ENCODE results near the gene FBRS.
A peak's percentile ranks its signal among the peaks of the same experiment; 100 is the strongest.

The FBRS gene

DNA sequence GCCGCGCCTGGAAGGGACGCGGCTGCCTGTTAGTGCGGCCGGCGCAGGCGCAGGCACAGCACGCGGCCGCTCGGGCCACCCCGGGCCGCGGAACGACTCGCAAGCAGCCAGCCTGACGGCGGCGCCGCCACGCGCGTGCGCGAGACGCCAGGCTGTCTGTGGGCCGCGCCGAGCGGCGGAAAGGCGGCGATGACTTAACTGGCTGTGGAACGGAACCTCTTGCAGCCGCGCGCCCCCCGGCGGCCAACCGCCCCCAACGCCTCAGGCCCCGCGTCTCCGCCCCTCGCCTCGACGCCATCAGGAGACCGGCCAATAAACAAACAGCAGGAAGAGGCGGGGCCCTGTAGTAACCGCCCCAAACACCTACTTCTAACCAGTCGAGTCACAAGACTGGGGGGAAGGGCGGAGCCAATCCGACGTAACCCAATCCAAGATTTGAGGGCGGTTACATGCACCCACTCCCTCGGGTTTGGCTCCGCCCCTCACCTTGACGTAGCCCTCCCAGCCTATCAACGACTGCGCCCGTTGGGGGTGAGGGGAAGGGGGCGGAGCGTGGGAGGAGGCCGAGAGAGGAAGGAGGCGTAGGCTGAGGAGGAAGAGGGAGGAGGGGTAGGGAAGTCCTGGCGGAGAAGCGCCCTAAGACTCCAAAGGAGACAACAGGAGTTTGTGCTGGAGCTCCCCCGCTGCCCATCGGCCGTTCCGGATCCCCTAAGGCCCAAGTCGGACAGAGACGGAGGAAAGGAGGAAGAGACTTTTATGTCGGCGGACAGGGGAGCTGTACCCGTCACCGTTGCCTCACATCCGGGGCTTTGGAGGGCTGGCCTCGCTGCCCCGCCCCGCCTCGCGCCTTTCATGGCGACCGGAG lies at the start of gene FBRS:
FBRS (plus strand) TSS at position 566 of the 865 bp plus-strand sequence. CDS start 1,088 bp downstream, outside the sequence.
- Mint-ChIP-seq H3K4me1 (ENCODE audit: low read depth) (peaks cover 31% of the 10 kb centered on the region), H3K9me3 (no peaks in the 10 kb centered on the region), H3K36me3 (ENCODE audit: low read depth) (peaks cover 55% of the 10 kb centered on the region), H3K27me3 (ENCODE audit: low read depth) (no peaks in the 10 kb centered on the region), H3K27ac (peak within 1 kb of the TSS; percentile 100), H3K4me3 (peak within 1 kb of the TSS; percentile 98)
- peak; percentile 100 for DNase-seq (ENCODE audit: low spot score)

DNA sequence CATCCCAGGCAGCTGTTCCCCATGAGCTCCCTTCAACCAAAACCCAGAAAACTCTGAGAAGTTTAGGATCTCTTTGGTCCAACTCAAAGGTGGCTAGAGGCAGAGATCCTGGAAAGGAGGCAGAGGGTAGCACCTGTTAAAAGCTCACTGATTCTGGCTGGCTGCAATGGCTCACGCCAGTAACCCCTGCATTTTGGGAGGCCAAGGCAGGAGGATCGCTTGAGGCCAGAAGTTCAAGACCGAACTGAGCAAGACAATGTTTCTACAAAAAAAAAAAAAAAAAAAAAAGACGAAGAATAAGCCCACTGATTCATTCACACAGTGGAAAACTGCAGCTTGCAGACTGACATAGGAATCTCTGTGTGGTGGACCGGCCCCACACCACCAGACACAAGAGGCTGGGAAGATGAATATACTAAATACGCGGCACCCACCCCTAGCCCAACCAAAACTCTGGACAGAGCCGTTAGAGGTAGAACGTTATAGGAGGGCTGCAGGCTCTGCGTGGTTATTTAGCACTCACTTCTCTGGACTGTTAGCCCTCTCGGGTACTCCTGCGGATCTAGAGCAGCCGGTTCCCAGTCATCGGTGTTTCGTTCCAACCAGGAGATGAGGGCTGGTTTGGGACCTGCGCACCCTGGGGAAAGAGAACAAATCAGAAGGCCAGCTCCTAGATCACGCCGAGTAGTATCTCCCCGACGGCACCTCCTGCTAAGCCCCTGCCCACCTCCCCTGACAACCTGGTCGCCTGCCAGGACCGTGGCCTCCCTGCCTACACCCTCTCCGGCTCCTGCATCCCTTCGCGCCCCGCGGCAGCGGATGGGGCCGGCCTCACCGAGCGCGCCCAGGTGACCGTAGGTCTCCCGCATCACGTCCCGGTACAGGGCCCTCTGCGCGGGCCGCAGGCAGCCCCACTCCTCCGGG lies 49.0 kb upstream of the FBRS start:
- Mint-ChIP-seq H3K27me3 (ENCODE audit: low read depth) (no peaks in the 10 kb centered on the region), H3K36me3 (ENCODE audit: low read depth) (peaks cover 24% of the 10 kb centered on the region), H3K27ac (peak overlapping the region; percentile 96), H3K4me3 (peak overlapping the region; percentile 87), H3K4me1 (ENCODE audit: low read depth) (peaks cover 12% of the 10 kb centered on the region), H3K9me3 (no peaks in the 10 kb centered on the region)
- DNase-seq (ENCODE audit: low spot score) = peak; percentile 36

DNA sequence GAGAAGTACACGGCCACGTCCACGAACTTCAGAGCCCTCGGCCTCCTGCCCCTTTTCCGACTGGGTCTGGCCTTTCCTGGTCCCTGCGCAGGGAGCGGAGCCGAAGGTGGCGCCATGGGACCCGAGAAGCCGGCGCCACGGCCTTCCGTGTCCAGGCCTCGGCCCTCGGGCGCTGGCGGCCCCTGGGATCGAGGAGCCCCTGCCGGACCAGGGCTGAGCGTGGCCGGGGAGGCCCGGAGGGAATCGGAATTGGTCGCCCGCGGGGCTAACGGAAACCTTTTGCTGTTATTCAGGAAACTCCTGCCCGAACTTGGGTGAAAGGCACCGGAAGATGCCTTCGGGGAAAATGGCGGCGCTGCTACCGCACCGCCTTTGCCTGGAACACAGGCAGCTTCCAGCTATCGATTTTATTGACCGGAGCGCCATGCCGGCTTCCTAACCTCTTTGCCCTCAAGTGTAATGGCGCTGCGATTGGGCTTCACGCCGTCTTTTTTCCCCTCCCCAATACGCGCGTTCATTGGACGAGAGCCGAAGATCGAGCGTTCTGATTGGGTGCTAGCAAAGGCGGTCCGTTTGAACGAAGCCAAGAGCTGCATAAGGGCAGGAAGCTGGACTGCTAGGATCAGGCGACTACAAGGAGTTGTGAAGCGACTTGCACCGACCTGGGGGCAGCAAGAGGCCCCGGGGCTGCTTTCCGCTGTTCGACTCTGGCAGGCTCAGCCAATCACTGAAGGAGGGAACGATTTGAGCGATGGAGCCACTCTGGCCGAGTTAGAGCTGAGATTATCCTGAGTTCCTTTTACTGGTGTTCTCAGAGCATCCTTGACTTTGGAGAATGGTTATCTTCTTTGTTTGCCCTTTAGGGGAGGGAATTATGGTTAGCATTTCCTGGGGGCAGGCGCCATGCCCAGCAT lies 48.0 kb upstream of the FBRS start, which contains the start of gene ZNF689:
ZNF689 (minus strand) TSS at position 464 of the 914 bp plus-strand sequence; CDS start at position 116, 348 bp downstream.
- no peaks in the 10 kb centered on the region for H3K27me3 Mint-ChIP-seq (ENCODE audit: low read depth)
- H3K9me3 Mint-ChIP-seq = no peaks in the 10 kb centered on the region
- peak within 1 kb of the TSS; percentile 96 for H3K27ac Mint-ChIP-seq
- H3K4me1 Mint-ChIP-seq (ENCODE audit: low read depth) = peaks cover 13% of the 10 kb centered on the region
- peak; percentile 93 for DNase-seq (ENCODE audit: low spot score)
- peak within 1 kb of the TSS; percentile 87 for H3K4me3 Mint-ChIP-seq
- H3K36me3 Mint-ChIP-seq (ENCODE audit: low read depth) = peaks cover 18% of the 10 kb centered on the region

DNA sequence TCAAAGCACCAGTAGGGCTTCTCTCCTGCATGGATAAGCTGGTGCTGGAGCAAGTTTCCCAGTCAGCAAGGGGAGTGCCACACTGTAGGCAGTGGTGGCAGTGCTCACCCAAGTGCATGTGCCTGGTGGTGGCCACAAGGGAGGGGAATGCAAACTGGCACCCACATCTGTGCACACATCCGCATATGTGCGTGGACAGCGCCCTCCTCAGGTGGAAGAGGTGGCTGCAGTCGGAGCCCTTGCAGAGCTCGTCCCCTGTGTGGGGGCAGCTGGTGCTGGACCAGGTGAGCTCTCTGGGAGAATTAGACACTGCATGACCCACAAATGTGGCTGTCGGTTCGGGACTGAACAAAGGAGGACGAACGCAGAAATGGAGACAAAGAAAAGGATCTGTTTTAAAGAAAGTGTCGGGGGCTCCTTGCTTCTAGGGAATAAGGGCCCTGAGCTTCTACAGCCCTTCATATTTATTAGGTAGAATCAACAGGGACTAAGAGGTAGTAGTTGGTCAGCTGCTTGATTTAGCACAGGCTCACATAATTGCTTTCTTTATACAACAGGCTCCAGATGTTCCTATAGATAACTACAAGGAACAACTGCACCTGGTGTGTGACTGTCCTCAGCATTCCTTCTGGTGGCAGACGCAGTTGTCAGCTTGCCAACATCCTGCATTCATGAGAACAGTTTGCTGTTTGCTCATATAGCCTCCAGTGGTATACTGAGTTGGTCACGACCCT lies 42.7 kb upstream of the FBRS start:
- no peak overlapping the region for H3K27ac Mint-ChIP-seq
- H3K9me3 Mint-ChIP-seq = no peaks in the 10 kb centered on the region
- peaks cover 10% of the 10 kb centered on the region for H3K27me3 Mint-ChIP-seq (ENCODE audit: low read depth)
- no peak overlapping the region for H3K4me3 Mint-ChIP-seq
- H3K4me1 Mint-ChIP-seq (ENCODE audit: low read depth) = peaks cover 5% of the 10 kb centered on the region
- H3K36me3 Mint-ChIP-seq (ENCODE audit: low read depth) = no peaks in the 10 kb centered on the region
- peak; percentile 74 for DNase-seq (ENCODE audit: low spot score)

DNA sequence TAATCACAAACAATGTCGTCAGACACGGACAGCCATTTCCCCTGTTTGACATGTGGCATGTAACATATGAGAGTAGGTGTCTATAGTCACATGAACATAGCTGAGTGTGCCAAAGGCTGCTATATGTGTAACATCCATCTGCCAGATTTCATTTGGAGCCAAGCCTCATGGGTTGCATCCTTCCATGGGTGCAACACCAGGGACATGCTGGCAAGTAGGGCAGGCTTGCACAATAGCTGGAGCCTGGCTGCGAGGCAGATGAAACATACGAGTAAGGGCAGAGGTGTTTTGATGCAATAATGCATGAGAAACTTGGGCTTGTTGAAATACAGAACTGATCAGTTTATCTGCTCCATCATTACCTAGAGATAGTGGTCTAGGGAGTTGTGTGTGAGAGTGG lies 39.0 kb upstream of the FBRS start:
- no peak overlapping the region for H3K4me3 Mint-ChIP-seq
- no peak for DNase-seq (ENCODE audit: low spot score)
- no peaks in the 10 kb centered on the region for H3K9me3 Mint-ChIP-seq
- H3K4me1 Mint-ChIP-seq (ENCODE audit: low read depth) = peaks cover 8% of the 10 kb centered on the region
- H3K27ac Mint-ChIP-seq = no peak overlapping the region
- H3K27me3 Mint-ChIP-seq (ENCODE audit: low read depth) = peaks cover 38% of the 10 kb centered on the region
- no peaks in the 10 kb centered on the region for H3K36me3 Mint-ChIP-seq (ENCODE audit: low read depth)

DNA sequence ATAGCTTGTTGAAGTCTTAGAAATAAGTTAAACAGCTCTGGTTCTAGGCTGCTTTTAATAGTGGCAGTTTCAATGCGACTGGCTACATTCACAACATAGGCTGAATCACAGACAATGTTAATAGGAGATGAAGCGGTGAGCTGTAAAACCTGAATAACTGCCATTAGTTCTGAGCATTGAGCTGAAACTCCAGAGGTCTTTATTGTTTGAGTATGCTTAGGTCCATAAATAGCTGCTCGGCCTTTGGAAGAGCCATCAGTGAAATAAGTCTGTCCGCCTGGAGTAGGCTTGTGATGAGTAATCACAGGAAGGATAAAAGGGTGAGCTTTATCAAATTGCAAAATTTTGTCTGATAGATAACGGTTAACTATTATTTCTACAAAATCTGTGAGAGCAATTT lies 38.6 kb upstream of the FBRS start:
- H3K27me3 Mint-ChIP-seq (ENCODE audit: low read depth) = peaks cover 38% of the 10 kb centered on the region
- no peaks in the 10 kb centered on the region for H3K9me3 Mint-ChIP-seq
- H3K36me3 Mint-ChIP-seq (ENCODE audit: low read depth) = no peaks in the 10 kb centered on the region
- DNase-seq (ENCODE audit: low spot score) = no peak
- no peak overlapping the region for H3K4me3 Mint-ChIP-seq
- no peak overlapping the region for H3K27ac Mint-ChIP-seq
- H3K4me1 Mint-ChIP-seq (ENCODE audit: low read depth) = peaks cover 8% of the 10 kb centered on the region

DNA sequence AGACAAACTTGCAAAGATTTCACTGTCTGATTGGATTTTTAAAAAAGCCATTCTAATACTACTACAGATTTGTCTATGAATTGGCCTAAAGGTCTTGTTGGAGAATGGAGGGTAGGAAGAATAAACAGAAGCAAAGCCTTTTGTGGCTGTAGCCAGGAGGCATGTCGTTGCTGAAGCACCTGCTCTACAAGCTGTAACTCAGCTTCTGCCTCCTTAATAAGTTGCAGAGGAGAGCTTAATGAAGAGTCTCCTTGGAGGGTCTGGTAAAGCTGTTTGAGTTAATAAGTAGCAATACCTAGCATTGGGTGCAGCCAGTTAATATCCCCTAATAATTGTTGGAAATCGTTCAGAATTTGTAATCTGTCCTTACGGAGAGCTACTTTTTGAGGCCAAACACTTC lies 38.1 kb upstream of the FBRS start:
- H3K9me3 Mint-ChIP-seq = no peaks in the 10 kb centered on the region
- peaks cover 38% of the 10 kb centered on the region for H3K27me3 Mint-ChIP-seq (ENCODE audit: low read depth)
- H3K36me3 Mint-ChIP-seq (ENCODE audit: low read depth) = no peaks in the 10 kb centered on the region
- no peak overlapping the region for H3K4me3 Mint-ChIP-seq
- H3K4me1 Mint-ChIP-seq (ENCODE audit: low read depth) = peaks cover 8% of the 10 kb centered on the region
- no peak for DNase-seq (ENCODE audit: low spot score)
- no peak overlapping the region for H3K27ac Mint-ChIP-seq

DNA sequence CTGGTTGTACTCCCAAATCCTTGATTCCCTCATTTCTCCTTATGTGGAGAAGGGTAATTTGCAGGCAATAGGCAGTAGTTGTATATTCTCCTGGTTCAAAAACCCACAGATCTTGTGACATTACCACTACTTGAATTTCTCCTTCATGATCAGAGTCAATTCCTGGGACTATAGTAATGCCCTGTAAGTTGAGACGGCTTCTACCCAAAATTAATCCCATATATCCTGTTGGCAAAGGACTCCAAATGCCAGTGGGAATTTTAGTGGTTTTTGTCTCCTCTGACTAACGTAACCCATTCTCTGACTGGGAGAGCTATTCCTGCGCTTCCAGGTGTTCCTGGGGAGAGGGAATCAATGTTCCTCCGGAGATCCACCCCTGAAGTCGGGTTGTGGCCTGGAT lies 36.5 kb upstream of the FBRS start:
- Mint-ChIP-seq H3K27ac (no peak overlapping the region), H3K4me3 (no peak overlapping the region), H3K36me3 (ENCODE audit: low read depth) (no peaks in the 10 kb centered on the region), H3K27me3 (ENCODE audit: low read depth) (peaks cover 38% of the 10 kb centered on the region), H3K4me1 (ENCODE audit: low read depth) (peaks cover 4% of the 10 kb centered on the region), H3K9me3 (no peaks in the 10 kb centered on the region)
- DNase-seq (ENCODE audit: low spot score) = no peak

DNA sequence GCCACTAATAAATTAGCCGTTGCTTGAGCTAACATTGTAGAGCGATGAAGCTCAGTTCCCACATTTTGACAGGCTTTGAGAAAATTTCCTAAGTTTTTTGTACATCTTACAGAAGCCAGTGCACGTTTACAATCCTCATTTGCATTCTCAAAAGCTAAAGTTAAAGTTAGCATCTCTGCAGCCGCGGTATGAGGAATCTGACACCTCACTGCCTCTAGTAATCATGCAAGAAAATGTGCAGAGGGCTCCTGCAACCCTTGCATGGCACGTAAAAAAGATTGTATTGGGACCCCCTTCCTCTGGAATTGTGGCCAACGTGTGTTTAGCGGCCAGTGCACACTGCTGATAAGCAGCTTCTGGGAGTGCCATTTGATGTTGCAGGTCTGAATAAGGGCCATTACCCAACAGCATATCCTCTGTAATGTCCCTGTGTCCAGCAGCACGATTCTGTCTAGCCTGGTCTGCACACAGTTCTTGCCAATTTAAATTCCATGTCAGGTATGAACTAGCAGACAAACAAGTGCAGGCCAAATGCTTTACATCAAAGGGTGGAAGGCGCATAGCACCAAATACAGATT lies 35.7 kb upstream of the FBRS start:
- H3K27ac Mint-ChIP-seq = no peak overlapping the region
- H3K27me3 Mint-ChIP-seq (ENCODE audit: low read depth) = peaks cover 38% of the 10 kb centered on the region
- H3K9me3 Mint-ChIP-seq = no peaks in the 10 kb centered on the region
- no peaks in the 10 kb centered on the region for H3K36me3 Mint-ChIP-seq (ENCODE audit: low read depth)
- no peak overlapping the region for H3K4me3 Mint-ChIP-seq
- DNase-seq (ENCODE audit: low spot score) = no peak
- H3K4me1 Mint-ChIP-seq (ENCODE audit: low read depth) = peaks cover 4% of the 10 kb centered on the region

DNA sequence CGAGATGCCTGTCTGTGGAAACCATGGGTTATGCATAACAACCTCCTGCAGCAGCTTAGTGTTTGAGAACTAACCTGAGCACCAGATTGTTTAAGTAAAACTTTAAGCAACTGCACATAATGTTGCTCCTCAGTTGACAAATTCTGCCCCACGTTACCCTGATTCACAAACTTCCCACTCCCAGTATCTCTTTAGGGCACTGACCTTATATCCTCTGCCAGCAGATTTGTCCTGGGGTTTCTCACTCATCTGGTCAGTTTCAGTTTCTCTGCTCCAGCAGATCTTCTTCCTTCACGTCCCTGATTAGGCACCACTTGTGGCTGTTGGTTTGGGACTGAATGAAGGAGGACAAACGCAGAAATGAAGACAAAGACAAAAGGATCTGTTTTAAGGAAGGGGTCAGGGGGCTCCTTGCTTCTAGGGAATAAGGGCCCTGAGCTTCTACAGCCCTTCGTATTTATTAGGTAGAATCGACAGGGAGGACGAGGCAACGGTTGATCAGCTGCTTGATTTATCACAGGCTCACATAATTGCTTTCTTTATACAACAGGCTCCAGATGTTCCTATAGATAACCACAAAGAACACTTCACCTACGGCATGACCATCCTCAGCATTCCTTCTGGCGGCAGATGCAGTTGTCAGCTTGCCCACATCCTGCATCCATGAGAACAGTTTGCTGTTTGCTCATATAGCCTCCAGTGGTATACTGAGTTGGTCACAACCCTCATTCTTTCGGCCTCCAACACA lies 34.5 kb upstream of the FBRS start:
- Mint-ChIP-seq H3K27me3 (ENCODE audit: low read depth) (peaks cover 38% of the 10 kb centered on the region), H3K36me3 (ENCODE audit: low read depth) (no peaks in the 10 kb centered on the region), H3K4me1 (ENCODE audit: low read depth) (peaks cover 6% of the 10 kb centered on the region), H3K4me3 (no peak overlapping the region), H3K27ac (no peak overlapping the region), H3K9me3 (no peaks in the 10 kb centered on the region)
- no peak for DNase-seq (ENCODE audit: low spot score)

DNA sequence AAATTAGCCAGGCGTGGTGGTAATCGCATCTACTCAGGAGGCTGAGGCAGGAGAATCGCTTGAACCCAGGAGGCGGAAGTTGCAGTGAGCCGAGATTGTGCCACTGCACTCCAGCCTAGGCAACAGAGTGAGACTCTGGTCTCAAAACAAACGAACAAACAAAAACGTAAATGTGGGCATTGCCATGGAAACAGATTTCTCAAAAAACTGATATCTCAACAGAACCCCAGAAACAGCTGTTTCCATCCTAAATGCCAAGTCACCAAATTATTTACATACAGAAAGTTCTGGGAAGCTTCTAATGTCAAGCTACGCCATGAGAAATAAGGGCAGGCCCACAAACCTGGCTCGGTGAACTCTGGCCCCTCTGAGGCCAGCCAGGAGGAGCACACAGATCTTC lies 32.0 kb upstream of the FBRS start:
- DNase-seq (ENCODE audit: low spot score) = no peak
- Mint-ChIP-seq H3K36me3 (ENCODE audit: low read depth) (no peaks in the 10 kb centered on the region), H3K9me3 (no peaks in the 10 kb centered on the region), H3K27me3 (ENCODE audit: low read depth) (peaks cover 24% of the 10 kb centered on the region), H3K4me1 (ENCODE audit: low read depth) (peaks cover 10% of the 10 kb centered on the region), H3K4me3 (no peak overlapping the region), H3K27ac (no peak overlapping the region)
